Measurements from ENCODE around the gene ST14.

ST14 gene

DNA sequence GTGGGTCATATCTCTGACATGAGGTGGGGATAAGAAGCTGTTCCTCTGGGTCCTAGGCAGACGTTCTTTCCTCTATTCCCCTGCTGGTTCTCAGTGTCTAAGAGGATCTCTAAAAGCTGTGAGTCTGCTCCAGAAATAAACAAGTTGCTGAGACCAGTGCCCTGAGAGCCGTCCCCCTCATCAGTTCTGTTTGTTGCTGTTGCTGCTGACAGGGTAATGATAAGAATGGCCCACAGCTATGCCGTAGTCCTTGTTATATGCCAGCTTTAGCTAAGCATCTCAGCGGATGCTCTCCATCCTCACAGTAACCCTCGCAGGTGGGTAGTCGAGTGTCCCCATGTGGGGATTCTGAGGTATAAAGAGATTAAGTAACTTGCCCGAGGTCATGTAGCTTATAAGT, 23.5 kb upstream of the ST14 start:
- DNase-seq (ENCODE audit: low read depth) = no peak

DNA sequence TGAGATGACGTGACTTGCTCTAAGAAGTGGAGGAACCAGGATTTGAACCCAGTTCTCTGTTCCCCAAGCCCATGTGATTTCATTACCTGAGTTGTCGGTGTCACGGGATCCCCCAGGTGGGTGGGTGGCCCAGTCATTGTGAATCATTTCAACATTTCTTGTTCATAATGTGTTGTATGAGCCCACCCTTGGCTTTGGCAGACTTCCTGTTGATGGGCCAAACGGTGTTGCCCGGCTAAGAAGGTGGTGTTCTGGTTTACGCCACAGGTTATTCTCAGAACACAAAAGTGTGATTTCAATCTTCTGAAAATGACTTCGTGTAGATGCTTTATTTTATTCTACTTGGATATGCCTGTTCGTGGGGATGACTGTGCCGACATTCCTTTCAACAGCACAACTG, 21.6 kb upstream of the ST14 start:
- DNase-seq (ENCODE audit: low read depth) = no peak

DNA sequence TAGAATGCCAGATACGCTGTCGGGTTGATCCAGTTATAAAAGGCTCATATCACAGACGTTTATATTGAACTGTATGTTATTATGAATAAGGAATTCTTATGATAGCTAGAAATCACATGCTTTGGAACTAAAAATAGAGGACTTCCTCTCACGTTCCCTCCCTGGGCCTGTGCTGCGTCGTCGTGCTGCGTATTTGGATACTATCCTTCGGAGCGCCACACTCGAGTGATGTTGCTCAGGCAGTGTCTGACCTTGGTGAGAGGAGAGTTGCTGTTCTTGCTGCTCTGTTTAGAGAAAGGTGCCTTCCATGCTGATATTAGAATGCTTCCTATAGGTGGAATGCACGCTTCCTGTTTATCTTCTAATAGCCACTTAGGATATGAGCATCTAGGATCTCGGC, 20.2 kb upstream of the ST14 start:
- no peak for DNase-seq (ENCODE audit: low read depth)

DNA sequence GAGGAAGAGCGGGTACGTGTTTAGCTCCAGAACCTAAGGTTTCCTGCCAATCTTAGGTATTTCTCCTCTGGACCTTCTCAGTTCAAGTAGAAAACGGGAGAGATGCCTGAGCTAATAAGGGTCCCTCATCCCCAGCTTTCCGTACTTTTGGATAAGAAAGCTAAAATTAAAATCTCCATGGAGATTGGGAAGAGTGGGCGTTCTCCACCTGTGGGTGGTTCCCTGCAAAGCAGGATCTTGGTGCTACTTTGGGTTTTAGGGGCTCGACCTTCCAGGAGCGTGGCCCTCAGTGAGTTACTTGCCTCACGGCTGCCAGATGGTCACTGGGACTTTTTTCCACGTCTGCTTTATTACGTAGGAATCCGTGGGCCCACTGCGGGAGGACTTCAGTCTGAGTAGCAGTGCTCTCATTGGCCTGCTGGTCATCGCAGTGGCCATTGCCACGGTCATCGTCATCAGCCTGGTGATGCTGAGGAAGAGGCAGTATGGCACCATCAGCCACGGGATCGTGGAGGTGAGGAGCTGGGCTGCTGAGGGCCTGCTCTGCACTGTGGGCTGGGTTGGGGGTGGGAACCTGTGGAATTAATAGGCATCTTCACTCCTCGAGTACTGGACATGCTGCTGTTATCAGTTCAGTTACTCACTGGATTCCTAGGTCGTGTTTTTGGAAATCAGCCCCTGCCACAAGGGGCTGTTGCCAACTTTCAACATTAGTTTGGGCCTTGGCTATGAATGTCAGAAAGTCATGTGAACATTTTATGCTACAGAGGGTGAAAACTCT, 17.8 kb upstream of the ST14 start:
- no peak for DNase-seq (ENCODE audit: low read depth)

DNA sequence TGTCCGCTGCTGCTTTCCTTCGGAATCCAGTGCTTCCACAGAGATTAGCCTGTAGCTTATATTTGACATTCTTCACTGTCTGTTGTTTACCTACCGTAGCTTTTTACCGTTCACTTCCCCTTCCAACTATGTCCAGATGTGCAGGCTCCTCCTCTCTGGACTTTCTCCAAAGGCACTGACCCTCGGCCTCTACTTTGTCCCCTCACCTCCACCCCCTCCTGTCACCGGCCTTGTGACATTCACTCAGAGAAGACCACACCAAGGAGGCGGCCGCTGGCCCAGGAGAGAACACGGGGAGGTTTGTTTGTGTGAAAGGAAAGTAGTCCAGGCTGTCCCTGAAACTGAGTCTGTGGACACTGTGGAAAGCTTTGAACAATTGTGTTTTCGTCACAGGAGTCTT, 15.4 kb upstream of the ST14 start:
- no peak for DNase-seq (ENCODE audit: low read depth)

DNA sequence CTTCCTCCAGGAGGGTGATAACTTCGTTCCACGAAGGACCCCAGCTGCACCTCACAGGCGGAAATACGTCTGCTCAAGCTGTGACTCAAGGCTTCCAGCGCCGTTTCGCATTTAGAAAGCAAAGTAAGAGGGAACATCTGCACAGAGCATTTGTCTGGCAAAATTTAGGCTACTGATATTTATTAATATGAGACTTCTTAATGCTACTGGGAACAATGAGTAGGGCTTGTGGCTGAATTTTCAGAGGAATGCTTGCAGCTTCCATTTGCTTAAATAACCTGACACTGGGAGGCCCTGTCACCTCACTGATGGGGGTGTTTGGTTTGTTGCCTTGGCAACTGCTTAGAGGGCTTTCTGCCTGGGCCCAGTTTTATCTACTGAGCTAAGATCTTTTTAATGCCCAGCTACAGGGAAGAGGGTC, 14.7 kb upstream of the ST14 start:
- DNase-seq (ENCODE audit: low read depth) = no peak

DNA sequence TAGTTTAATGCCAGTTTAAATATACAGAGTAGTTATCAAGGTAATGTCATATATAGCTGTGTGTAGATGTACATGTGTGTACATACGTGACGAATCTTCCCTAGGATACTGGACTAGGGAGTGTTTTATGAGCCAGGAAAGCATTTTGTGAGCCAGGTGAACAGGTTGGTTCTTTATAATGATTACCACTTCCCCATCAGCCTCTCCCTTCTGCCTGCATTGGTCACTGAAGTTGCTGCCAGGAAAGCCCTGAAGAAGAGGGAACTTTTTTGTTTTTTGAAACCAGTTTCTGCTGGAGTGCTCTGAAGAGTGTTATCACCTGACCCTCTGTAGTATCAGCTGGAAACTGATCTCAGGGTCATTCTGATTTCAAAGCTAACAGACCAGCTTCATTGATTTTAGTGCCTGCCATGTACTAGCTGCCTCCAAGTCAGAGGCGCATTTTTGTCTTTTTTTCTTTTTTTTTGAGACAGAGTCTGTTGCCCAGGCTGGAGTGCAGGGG, 14.2 kb upstream of the ST14 start:
- DNase-seq (ENCODE audit: low read depth) = no peak

DNA sequence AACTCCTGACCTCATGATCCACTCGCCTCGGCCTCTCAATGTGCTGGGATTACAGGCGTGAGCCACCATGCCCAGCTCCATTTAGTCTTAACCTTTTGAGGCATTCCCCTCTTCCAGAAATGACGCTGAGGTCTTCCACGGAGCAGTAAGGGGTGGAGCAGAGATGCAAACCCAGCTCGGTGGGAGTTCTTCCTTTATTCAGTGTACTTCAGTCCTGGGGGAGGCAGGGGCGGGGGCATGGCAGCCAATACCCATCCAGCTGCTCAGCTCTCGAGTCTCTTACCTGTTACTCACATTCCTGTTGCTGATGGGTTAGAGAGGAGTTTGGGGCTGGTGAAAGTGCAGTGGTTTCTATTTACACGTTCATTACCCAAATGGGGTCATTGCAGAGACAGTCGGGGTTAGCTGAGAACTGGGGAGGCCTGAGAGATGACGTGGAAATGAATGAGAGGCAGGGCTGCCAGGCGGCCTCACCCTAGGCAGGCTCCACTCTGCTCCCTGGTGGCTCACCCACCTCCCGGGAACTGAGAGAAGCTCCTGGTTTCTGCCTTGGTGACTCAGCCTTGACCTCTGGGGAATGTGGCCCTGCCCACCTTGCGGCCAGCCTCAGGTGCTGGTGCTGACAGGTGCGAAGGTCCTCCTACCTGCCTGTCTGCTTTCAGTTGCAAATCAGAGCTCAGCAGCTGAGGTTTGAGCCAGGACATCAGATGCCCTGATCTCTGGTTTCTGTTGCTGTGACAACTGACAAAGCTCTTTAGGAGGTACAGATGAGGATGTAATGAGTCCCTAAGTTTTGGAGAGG, 13.4 kb upstream of the ST14 start:
- DNase-seq (ENCODE audit: low read depth) = no peak

DNA sequence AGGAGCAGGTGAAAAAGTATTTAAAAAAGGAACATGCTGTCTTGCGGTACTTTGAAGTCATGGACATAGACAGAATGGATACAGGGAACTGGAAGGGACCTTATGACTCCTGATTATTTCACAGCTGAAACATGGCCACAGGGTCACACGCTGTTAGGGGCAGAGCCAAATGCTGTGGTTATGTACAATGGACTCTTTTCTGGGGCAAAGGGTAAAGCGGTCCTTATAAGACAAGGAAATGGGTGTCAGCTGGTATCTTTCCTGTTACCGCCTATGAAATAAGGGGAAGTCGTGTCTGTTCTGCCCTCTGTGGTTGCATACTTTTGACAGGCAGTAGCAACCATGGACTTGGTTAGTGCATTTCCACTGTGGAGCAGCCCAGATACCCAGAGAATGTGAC, 12.8 kb upstream of the ST14 start:
- no peak for DNase-seq (ENCODE audit: low read depth)

DNA sequence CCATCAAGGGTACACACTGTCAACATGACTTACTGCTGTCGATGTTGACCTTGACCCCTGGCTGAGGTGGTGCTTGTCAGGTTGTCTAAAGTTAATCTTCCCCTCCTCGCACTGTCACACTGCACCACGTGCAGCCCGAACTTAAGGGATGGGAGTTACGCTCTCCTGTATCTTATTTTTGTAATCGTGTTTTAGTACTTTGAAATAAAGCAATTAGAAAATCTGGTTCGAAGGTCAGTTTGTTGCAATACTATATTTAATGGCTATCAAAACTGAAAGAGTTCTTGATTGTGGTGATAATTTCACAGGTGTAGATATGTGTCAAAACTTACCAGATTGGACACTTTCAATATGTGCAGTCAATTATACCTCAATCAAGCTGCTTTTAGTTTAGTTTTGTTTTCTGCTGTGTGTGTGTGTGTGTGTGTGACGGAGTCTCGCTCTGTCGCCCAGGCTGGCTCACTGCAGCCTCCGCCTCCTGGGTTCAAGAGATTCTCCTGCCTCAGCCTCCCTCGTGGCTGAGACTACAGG, 10.7 kb upstream of the ST14 start:
- DNase-seq (ENCODE audit: low read depth) = no peak

DNA sequence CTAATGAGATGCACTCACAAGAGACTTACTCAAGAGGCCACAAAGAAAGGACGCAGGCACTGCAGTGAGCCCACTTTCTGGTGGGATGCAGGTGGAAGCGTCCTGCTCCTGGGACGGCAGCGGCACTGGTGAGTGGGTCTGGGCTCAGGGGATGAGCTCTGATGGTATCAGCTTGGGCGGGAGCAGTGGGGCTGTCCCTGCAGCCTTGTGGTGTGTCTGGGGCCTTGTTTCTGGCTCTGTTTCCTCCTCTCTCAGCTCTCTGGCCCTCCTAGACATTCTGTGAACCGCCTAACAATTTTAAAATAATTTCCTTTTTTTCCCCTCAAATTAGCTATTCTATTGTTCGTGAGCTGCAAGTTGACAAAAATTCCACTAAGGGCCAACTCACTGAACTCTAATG, 8.8 kb upstream of the ST14 start:
- DNase-seq (ENCODE audit: low read depth) = no peak

DNA sequence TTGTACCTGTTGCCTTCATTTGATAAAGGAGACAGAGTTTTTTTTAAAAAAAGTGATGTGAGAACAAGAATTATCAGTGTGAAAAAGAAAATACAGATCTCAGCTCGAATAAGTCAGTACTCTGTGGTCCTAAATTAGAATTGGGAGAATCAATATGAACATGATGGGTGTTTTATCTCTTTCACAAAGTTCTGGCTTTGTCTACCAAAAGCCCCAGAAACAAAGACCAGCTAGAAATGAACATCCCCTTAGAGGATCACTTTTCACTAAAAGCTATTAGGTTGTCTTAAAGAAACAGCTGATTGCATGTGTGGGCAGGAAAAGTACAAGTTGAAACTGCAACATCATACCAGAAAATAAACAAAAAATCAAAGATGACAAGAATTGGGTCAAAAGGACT, 8.4 kb upstream of the ST14 start:
- DNase-seq (ENCODE audit: low read depth) = no peak

DNA sequence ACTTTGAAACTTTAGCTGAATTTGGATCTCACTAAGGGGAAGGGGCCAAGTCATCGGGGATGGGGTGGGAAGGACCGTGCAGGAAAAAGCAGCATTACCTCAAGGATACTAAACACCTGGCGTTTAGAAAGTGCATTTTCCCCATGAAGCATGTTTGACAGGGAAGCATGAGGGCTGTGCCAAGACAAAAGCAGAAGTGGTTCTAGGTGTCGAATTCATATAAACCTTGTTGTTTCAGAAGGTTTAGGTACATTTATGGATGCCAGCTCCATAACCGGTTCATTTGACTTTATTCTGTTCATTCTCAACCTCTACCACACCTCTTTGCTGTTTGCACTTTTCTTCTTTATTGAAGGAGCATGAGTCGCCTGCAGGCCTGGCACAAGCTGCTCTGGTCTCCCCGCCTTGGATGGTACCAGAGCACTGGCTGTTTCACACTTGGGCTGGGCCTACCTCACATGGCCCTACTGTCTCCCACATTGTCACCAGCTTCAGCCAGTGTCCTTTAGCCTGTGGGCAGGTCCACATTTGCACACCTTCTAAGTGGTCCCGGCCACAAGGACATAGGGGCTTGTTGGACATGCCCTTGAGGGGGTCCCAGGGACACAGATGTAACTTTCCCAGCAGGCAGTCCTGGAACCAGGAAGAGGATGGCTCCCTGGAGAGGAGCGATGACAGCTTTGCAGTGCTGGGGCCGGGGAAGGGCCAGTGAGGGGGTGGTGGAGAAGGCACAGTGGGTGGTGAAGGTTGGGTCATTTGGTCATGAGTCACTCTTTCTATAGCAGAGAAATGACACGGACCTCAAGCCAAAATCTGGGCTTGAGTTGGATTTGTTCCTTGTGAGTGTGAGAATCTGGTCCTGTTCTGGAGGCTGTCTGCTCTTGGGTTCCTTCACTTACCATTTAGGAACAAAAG, 3.2 kb upstream of the ST14 start:
- no peak for DNase-seq (ENCODE audit: low read depth)

DNA sequence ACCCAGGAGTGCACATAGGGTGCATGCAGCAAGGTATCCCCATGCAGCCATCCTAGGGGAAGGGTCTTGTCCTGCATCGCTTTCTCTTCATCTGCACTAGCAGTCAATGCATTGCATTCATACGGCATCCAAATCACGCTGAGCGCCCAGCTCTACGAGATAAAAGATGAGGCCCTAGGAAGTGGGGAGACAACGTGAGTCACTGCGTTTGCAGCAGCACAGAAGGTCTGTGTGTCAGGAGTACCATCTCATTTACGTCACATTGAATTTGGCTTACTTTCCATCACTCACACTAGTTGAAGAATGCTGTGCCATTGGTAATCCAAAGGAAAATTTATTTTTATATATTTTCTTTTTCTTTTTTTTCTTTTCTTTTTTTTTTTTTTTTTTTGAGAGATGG, 2.5 kb upstream of the ST14 start:
- no peak for DNase-seq (ENCODE audit: low read depth)

DNA sequence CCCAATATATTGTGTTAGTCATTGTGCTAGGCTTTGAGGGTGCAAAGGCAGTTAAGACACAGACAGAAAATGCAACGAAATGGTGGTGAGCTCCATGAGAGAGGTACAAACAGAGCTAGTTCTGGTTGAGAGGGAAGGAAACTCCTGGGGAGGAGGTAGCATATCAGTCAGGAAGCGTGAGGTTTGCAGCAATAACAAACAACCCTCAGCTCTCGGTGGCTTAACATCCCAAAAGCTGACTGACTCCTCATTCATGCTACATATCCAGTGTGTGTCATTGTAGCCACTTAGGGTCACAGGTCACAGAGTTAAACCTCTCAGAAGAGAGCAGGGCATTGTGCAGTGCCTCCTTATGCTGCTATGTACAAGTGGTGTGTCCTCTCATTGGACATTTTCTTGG, 1.7 kb upstream of the ST14 start:
- no peak for DNase-seq (ENCODE audit: low read depth)

DNA sequence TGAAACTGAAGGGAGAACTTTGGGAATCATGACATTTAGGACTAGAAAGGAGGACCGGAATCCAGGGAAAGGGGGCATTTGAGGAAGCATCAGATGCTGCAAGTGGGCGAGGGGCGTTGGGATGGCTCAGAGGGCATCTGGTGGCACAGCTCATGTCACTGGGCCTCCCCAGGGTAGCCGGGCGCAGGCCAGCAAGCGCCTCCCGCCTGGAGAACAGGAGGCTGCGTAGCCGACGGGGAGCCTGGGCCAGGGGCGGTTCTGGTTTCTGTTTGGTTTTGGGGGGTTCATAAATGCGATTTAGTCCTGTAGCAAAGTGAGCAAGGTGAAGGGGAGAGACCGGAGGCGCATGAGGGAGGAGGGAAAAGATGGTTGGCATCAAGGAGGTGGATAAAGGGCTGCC, 443 bp upstream of the ST14 start:
- no peak for DNase-seq (ENCODE audit: low read depth)

DNA sequence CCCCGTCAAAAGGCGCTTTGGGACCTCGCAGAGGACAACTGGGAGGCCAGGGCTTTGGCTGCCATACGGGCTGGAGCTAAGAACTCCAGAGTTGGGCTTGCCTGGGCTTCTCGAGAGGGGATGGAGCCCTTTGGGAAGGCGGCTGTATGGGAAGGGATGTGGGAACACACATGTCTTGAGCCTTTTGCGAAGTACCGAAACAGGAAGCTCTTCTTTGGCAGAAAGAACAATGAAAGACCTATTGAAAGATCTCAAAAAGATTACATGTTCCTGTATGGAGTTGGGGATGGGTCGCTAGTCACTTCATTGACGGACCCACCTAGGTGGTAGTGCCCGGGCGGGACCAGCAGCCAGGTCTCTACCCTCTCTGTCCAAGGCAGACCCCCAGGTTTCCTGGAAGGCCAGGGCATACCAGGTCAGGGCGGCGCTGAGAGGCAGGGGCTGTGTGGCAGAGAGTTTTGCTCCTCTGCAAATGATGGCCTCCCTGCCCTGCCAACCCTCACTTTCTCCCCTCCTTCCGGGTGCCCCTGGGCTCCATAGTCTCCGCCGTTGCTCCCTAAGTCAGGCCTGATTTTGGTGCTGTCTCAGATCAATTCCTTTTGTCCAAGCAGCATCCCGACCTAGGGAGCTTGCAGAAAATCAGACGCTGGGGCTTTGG, 1.0 kb downstream of the ST14 start:
- no peak for DNase-seq (ENCODE audit: low read depth)

DNA sequence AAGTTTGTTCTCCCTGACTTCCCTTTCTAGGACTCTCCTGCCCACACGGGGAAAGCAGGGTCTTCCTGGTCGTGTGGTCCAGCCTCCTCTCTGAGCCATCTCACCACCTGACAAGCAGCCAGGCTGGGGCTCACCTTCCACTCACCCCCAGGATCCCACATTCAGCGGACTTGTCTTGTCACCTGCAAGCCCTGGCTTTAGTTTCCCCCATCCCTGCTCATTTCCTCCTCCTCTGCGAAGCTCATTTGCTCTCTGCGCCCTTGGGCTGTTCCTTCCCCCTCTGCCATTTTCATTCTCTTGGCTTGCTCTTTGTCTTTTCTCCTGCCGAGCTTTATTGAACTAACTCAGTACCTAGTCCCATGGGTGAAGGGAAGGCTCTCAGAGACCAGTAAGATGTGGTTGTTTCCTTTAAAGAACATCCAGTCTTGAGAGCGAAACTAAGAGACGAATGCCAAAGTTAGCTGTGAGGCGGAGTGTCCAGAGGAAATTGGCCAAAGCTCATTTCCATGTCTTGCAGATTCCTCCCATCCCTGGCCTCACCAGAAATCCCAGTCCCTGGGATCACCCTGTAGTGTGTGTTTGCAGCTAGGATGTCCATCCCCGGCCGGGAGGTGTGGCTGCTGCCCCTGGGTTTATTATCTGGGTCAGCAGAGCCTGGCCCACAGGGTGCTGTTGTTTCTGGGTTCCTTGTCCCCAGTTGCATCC, 2.0 kb downstream of the ST14 start:
- no peak for DNase-seq (ENCODE audit: low read depth)

DNA sequence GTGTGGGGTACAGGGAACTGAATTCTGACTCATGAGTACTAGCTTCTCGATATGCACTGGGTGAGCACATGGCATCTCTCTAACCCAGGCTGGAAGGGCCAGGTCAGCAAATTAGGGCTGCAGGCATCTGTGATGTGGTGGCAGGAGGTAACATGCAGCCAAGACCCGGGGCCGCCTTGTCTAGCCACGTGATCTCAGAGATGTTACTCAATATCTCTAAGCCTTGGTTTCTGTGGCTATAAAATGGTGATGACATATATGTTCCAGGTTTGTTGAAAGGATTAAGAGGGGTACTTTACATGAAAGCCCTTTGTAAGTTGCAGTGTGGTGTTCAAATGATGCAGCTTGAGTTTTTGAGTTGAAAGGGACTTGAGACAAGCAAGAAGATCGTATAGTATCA, 3.2 kb downstream of the ST14 start:
- no peak for DNase-seq (ENCODE audit: low read depth)

DNA sequence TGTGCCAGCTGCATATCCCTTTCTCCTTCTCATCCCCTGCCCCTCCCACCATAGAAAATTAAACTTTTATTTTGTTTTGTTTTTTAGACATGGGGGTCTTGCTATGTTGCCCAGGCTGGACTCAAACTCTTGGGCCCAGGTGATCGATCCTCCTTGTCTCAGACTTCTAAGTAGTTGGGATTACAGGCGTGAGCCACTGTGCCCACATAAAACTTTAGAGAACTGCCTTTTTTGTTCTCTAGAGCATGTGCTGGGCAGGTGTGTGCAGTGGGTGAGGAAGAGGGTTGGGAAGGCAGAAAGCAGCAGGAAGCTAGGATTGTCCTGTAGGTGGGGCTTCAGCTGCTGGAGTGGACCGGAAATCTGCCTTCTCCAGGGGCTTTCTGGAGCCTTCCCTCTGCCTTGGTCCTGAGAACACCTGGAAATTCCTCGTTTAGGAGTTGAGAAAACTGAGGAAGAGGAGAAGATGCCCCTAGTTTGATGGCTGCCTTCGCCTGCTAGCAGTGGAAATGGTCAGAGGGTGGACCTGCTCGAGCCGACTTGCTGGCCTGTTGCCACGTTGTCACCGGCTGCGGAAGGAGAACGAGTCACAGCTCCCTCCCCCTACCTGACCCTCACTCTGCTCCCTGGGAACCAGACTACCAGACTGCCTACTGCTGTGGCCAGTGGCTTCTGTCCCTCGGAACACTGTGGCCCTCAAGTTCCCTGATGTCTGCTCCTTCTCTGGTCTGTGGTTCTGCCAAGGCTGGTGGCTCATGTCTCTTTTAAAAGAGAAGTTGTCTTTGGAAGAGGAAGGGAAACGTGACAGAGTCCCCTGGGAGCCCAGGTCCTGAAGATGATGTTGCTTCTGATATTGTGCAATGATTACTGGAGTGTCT, 4.0 kb downstream of the ST14 start:
- no peak for DNase-seq (ENCODE audit: low read depth)

All from HS-27A (cell line).